Raji (cell line): ENCODE measurements around the gene DNAJC13.

Experiments used
- POLR2A ChIP-seq: IDR thresholded peaks from 2 replicates; pipeline ENCODE4 v1.6.1; 2011; ENCODE audit warnings: low read depth, low read length, control low read depth; ENCODE audit not compliant: insufficient read depth

Gene DNAJC13

DNA sequence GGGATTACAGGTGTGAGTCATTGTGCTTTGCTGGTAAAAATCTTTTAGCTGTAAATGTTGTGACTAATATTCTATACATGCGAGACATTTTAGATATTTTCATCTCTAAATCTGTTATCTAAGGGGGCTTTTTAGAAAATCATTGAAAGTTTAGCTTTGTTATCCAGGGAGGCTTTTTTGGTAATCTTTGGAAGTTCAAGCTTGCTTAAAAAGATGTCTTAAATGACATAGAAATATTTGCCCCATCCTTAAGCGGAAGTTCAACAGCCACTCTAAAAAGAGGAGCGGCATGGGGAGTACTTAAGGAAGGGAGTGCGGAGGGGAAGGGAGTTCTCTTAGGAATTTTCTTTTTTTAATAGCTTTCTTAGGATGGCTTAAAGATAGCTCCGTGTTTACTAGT is 26.1 kb downstream of the DNAJC13 start:
- TF ChIP-seq POLR2A = no peak

GRCh38 chr3:132444383-132444782 is 27.1 kb downstream of the DNAJC13 start:
- TF ChIP-seq POLR2A = no peak

DNA sequence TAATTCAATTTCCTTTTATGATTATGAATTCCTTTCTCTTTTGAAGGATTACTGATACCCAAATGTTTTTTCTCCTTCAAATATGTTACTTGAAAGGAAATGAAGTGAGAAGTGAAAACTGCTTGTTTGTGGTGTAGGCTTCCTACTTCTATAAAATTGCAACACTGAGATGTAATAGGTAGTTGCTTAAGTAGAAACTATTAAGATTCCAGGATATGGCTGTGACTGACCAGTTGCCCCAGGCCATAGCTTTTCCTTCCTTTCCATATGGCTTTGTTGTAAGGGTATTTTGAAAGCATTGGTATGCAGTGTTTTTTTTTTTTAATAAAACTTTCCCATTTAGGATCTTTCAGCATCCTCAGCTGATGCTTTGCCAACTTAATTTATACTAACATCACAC is 28.5 kb downstream of the DNAJC13 start:
- TF ChIP-seq POLR2A = no peak

GRCh38 chr3:132448216-132448961 is 31.1 kb downstream of the DNAJC13 start:
- TF ChIP-seq POLR2A = no peak

DNA sequence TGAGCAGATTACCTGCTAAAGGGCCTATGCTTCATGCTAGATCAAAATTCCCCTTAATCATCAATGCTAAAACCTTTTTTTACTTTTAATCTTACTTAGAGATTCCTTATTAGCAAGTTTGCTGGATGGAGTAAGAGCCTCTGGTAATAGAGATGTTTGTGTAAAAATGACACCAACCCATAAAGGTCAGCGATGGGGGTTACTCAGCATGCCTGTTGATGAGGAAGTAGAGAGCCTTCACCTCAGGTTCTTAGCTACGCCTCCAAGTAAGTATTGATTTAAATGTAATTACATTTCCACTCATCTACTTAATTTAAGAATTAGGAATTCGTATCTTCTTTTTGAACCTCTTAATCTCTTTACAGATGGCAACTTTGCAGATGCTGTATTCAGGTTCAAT is 38.8 kb downstream of the DNAJC13 start:
- no peak for TF ChIP-seq POLR2A

DNA sequence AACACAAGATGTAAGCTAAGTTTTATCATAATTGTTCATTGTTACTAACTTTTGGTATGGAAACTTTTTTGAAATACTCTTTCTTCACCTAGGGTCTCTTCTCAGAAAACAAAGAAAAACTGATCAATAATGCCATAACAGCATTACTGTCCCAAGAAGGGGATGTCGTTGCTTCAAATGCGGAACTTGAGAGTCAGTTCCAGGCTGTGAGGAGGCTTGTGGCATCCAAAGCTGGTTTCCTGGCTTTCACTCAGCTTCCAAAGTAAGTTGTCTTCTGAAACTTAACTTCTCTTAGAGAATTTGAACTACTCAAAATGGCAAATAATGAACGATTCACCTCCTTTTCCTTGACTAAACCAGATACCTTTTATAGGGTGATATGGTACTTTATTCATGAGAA is 39.3 kb downstream of the DNAJC13 start:
- TF ChIP-seq POLR2A = no peak

GRCh38 chr3:132457286-132457685 is 40.0 kb downstream of the DNAJC13 start:
- no peak for TF ChIP-seq POLR2A

DNA sequence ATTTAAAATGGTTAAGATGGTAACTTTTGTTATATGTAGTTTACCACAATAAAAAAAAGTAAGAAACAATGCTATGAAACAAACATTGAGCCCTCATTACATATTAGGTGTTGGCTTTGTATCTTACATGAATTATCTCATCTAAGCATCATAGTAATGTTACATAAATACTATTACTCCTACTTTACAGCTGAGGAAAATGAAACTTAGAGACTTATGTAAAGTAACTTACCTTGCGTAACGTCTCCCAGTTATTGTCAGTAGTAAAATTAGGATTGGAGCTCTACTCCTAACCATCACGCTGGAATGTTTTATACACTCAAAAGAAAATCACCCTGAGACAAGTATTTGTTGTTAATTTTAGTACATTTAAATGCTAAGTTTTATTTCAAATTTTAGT is 42.2 kb downstream of the DNAJC13 start:
- TF ChIP-seq POLR2A = no peak

GRCh38 chr3:132461544-132461943 is 44.2 kb downstream of the DNAJC13 start:
- no peak for TF ChIP-seq POLR2A

DNA sequence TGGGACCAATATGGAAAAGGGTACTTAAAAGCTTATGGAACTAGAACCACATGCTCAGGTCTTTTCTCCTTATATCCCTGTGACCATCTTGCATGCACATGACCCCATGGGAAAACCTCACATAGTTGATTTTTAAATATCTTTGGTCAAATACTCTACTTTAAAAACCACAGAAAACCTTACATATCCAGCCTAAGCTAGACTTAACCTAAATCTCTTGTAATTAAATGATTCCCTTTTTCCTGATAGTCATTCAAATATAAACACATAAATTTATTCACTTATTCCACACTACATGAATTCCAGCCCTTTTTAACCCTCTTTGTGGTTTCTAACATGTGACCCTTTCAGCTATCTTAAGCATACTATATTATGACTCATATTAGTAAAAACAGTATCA is 46.8 kb downstream of the DNAJC13 start:
- no peak for TF ChIP-seq POLR2A

DNA sequence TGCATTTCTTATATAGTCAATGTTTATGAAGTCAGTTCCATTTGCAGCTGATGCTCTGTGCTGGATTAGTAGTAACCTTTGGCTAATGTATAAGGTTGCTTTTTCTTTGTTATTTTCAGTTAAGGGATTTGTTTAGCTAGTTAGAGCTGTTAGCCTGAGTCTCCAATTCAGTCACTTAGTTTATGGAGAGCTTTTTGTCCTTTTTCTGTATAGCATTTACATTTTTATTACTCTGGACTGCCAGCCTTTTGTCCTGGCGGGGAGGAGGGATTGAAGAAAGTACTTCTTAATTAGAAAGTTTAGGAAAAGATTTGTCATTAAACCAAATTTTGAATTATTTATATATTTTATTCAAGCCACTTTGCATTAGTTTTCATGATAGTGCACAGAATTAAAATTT is 52.0 kb downstream of the DNAJC13 start:
- TF ChIP-seq POLR2A = no peak

GRCh38 chr3:132486099-132486498 is 68.8 kb downstream of the DNAJC13 start:
- TF ChIP-seq POLR2A = no peak

DNA sequence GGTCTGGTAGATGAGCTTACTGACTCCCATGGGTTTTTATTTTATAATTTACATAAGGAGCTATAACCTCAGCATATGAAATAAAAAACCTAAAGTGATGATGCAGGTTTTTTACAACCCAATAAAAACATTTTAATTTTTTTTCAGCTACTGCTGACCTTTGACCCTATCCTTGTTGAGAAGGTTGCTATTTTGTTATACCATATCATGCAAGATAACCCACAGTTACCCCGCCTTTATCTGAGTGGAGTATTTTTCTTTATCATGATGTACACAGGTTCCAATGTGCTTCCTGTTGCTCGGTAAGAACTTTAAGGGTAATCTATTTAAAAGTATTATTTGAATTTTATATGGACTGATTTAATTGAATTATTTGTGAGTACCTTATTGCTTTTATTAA is 70.8 kb downstream of the DNAJC13 start:
- TF ChIP-seq POLR2A = no peak

- no peak for TF ChIP-seq POLR2A
These were observed 81.8 kb downstream of the DNAJC13 start for GRCh38 chr3:132499071-132499470.

- no peak for TF ChIP-seq POLR2A
These were observed 86.3 kb downstream of the DNAJC13 start for GRCh38 chr3:132503559-132503958.

DNA sequence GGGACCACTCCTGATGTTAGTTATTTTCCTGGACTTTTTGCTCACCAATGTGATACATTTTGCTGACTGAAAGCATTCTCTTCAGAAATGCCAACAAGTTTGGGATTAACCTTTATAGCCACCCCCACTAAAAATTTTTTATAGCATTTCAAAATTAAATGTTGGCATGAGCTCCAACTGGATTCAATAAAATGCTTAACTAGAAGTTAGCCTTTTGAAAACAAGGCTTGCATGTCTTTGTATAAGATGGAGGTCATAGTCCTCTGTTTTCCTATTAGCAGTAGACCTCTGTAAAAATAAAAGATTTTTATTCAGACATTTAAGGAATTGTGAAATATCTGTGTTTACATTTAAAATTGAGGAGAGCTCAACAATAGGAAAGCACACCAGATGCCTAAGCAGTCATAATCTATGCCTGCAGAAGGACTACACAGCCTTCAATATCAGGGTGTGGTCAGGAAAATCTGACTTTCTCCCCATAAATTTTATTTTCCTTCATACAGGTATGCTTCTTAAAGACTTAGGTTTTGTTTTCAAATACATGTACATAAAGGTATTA is 87.2 kb downstream of the DNAJC13 start:
- TF ChIP-seq POLR2A = no peak

GRCh38 chr3:132507657-132508056 is 90.4 kb downstream of the DNAJC13 start:
- no peak for TF ChIP-seq POLR2A
